ENCODE measurements around the gene AMPH.

AMPH gene

GRCh38 chr7:38504684-38505083 is 126.5 kb downstream of the AMPH start:
- Histone ChIP-seq H3K4me1 (ENCODE audit: control insufficient read depth, insufficient read depth, low read length) (no peaks in the 10 kb centered on the region), H3K4me3 (ENCODE audit: low read length in 2 of 2) (no peak overlapping the region), H3K27ac (ENCODE audit: low read length) (no peak overlapping the region), H3K9me3 (ENCODE audit: control insufficient read depth in 2 of 2, low read length in 2 of 2) (no peaks in the 10 kb centered on the region), H3K9ac (ENCODE audit: low read length in 2 of 2) (no peak overlapping the region), H3K36me3 (ENCODE audit: control insufficient read depth in 2 of 2, insufficient read depth in 2 of 2, low read length in 2 of 2) (no peaks in the 10 kb centered on the region), H3K27me3 (ENCODE audit: control insufficient read depth in 1 of 2, insufficient read depth in 2 of 2, low read length in 2 of 2) (no peaks in the 10 kb centered on the region)

GRCh38 chr7:38502848-38503247 is 128.3 kb downstream of the AMPH start:
- Histone ChIP-seq H3K36me3 (ENCODE audit: control insufficient read depth in 2 of 2, insufficient read depth in 2 of 2, low read length in 2 of 2) (no peaks in the 10 kb centered on the region), H3K27me3 (ENCODE audit: control insufficient read depth in 1 of 2, insufficient read depth in 2 of 2, low read length in 2 of 2) (no peaks in the 10 kb centered on the region), H3K4me1 (ENCODE audit: control insufficient read depth, insufficient read depth, low read length) (no peaks in the 10 kb centered on the region), H3K9me3 (ENCODE audit: control insufficient read depth in 2 of 2, low read length in 2 of 2) (peaks cover 0 to under 1% of the 10 kb centered on the region in 2 donors), H3K27ac (ENCODE audit: low read length) (no peak overlapping the region), H3K4me3 (ENCODE audit: low read length in 2 of 2) (no peak overlapping the region), H3K9ac (ENCODE audit: low read length in 2 of 2) (no peak overlapping the region)

GRCh38 chr7:38502289-38502688 is 128.9 kb downstream of the AMPH start:
- H3K27ac ChIP-seq (ENCODE audit: low read length), result no peak overlapping the region
- no peak overlapping the region for H3K4me3 ChIP-seq (ENCODE audit: low read length in 2 of 2)
- H3K9ac ChIP-seq (ENCODE audit: low read length in 2 of 2), result no peak overlapping the region
- no peaks in the 10 kb centered on the region for H3K4me1 ChIP-seq (ENCODE audit: control insufficient read depth, insufficient read depth, low read length)
- H3K9me3 ChIP-seq (ENCODE audit: control insufficient read depth in 2 of 2, low read length in 2 of 2), result peaks cover 0 to 2% of the 10 kb centered on the region in 2 donors
- no peaks in the 10 kb centered on the region for H3K36me3 ChIP-seq (ENCODE audit: control insufficient read depth in 2 of 2, insufficient read depth in 2 of 2, low read length in 2 of 2)
- no peaks in the 10 kb centered on the region for H3K27me3 ChIP-seq (ENCODE audit: control insufficient read depth in 1 of 2, insufficient read depth in 2 of 2, low read length in 2 of 2)

GRCh38 chr7:38492010-38492409 is 139.2 kb downstream of the AMPH start:
- Histone ChIP-seq H3K36me3 (ENCODE audit: control insufficient read depth in 2 of 2, insufficient read depth in 2 of 2, low read length in 2 of 2) (no peaks in the 10 kb centered on the region), H3K9ac (ENCODE audit: low read length in 2 of 2) (no peak overlapping the region), H3K4me1 (ENCODE audit: control insufficient read depth, insufficient read depth, low read length) (no peaks in the 10 kb centered on the region), H3K4me3 (ENCODE audit: low read length in 2 of 2) (no peak overlapping the region), H3K9me3 (ENCODE audit: control insufficient read depth in 2 of 2, low read length in 2 of 2) (no peaks in the 10 kb centered on the region), H3K27me3 (ENCODE audit: control insufficient read depth in 1 of 2, insufficient read depth in 2 of 2, low read length in 2 of 2) (no peaks in the 10 kb centered on the region), H3K27ac (ENCODE audit: low read length) (no peak overlapping the region)

- Histone ChIP-seq H3K27ac (ENCODE audit: low read length) (no peak overlapping the region), H3K4me1 (ENCODE audit: control insufficient read depth, insufficient read depth, low read length) (no peaks in the 10 kb centered on the region), H3K9me3 (ENCODE audit: control insufficient read depth in 2 of 2, low read length in 2 of 2) (peaks cover 7 to 9% of the 10 kb centered on the region in 2 donors), H3K36me3 (ENCODE audit: control insufficient read depth in 2 of 2, insufficient read depth in 2 of 2, low read length in 2 of 2) (no peaks in the 10 kb centered on the region), H3K9ac (ENCODE audit: low read length in 2 of 2) (no peak overlapping the region), H3K27me3 (ENCODE audit: control insufficient read depth in 1 of 2, insufficient read depth in 2 of 2, low read length in 2 of 2) (no peaks in the 10 kb centered on the region), H3K4me3 (ENCODE audit: low read length in 2 of 2) (no peak overlapping the region)
Measured at GRCh38 chr7:38482521-38482920, 148.7 kb downstream of the AMPH start.

- no peaks in the 10 kb centered on the region for H3K27me3 ChIP-seq (ENCODE audit: control insufficient read depth in 1 of 2, insufficient read depth in 2 of 2, low read length in 2 of 2)
- no peak overlapping the region for H3K4me3 ChIP-seq (ENCODE audit: low read length in 2 of 2)
- H3K4me1 ChIP-seq (ENCODE audit: control insufficient read depth, insufficient read depth, low read length), result no peaks in the 10 kb centered on the region
- H3K9ac ChIP-seq (ENCODE audit: low read length in 2 of 2), result no peak overlapping the region
- no peak overlapping the region for H3K27ac ChIP-seq (ENCODE audit: low read length)
- peaks cover 7 to 9% of the 10 kb centered on the region in 2 donors for H3K9me3 ChIP-seq (ENCODE audit: control insufficient read depth in 2 of 2, low read length in 2 of 2)
- no peaks in the 10 kb centered on the region for H3K36me3 ChIP-seq (ENCODE audit: control insufficient read depth in 2 of 2, insufficient read depth in 2 of 2, low read length in 2 of 2)
Measured at GRCh38 chr7:38481401-38481800, 149.8 kb downstream of the AMPH start.

GRCh38 chr7:38478404-38478803 is 152.8 kb downstream of the AMPH start:
- Histone ChIP-seq H3K9me3 (ENCODE audit: control insufficient read depth in 2 of 2, low read length in 2 of 2) (peaks cover 4 to 5% of the 10 kb centered on the region in 2 donors), H3K36me3 (ENCODE audit: control insufficient read depth in 2 of 2, insufficient read depth in 2 of 2, low read length in 2 of 2) (no peaks in the 10 kb centered on the region), H3K4me1 (ENCODE audit: control insufficient read depth, insufficient read depth, low read length) (no peaks in the 10 kb centered on the region), H3K9ac (ENCODE audit: low read length in 2 of 2) (no peak overlapping the region), H3K4me3 (ENCODE audit: low read length in 2 of 2) (no peak overlapping the region), H3K27me3 (ENCODE audit: control insufficient read depth in 1 of 2, insufficient read depth in 2 of 2, low read length in 2 of 2) (no peaks in the 10 kb centered on the region), H3K27ac (ENCODE audit: low read length) (no peak overlapping the region)

- Histone ChIP-seq H3K4me3 (ENCODE audit: low read length in 2 of 2) (no peak overlapping the region), H3K4me1 (ENCODE audit: control insufficient read depth, insufficient read depth, low read length) (no peaks in the 10 kb centered on the region), H3K36me3 (ENCODE audit: control insufficient read depth in 2 of 2, insufficient read depth in 2 of 2, low read length in 2 of 2) (no peaks in the 10 kb centered on the region), H3K9ac (ENCODE audit: low read length in 2 of 2) (no peak overlapping the region), H3K27me3 (ENCODE audit: control insufficient read depth in 1 of 2, insufficient read depth in 2 of 2, low read length in 2 of 2) (no peaks in the 10 kb centered on the region), H3K9me3 (ENCODE audit: control insufficient read depth in 2 of 2, low read length in 2 of 2) (no peaks in the 10 kb centered on the region), H3K27ac (ENCODE audit: low read length) (no peak overlapping the region)
Measured at GRCh38 chr7:38477333-38477732, 153.8 kb downstream of the AMPH start.

GRCh38 chr7:38476764-38477163 is 154.4 kb downstream of the AMPH start:
- Histone ChIP-seq H3K36me3 (ENCODE audit: control insufficient read depth in 2 of 2, insufficient read depth in 2 of 2, low read length in 2 of 2) (no peaks in the 10 kb centered on the region), H3K4me1 (ENCODE audit: control insufficient read depth, insufficient read depth, low read length) (no peaks in the 10 kb centered on the region)

GRCh38 chr7:38465956-38466355 is 165.2 kb downstream of the AMPH start:
- no peak overlapping the region for H3K27ac ChIP-seq (ENCODE audit: low read length)
- H3K36me3 ChIP-seq (ENCODE audit: control insufficient read depth in 2 of 2, insufficient read depth in 2 of 2, low read length in 2 of 2), result no peaks in the 10 kb centered on the region
- H3K9ac ChIP-seq (ENCODE audit: low read length in 2 of 2), result no peak overlapping the region
- no peak overlapping the region for H3K4me3 ChIP-seq (ENCODE audit: low read length in 2 of 2)
- no peaks in the 10 kb centered on the region for H3K27me3 ChIP-seq (ENCODE audit: control insufficient read depth in 1 of 2, insufficient read depth in 2 of 2, low read length in 2 of 2)
- H3K9me3 ChIP-seq (ENCODE audit: control insufficient read depth in 2 of 2, low read length in 2 of 2), result no peaks in the 10 kb centered on the region
- no peaks in the 10 kb centered on the region for H3K4me1 ChIP-seq (ENCODE audit: control insufficient read depth, insufficient read depth, low read length)

More at GRCh38 chr7:38476764-38477163, 154.4 kb downstream of the AMPH start:
- no peak overlapping the region for H3K9ac ChIP-seq (ENCODE audit: low read length in 2 of 2)
- H3K27ac ChIP-seq (ENCODE audit: low read length), result no peak overlapping the region
- H3K9me3 ChIP-seq (ENCODE audit: control insufficient read depth in 2 of 2, low read length in 2 of 2), result no peaks in the 10 kb centered on the region
- H3K4me3 ChIP-seq (ENCODE audit: low read length in 2 of 2), result no peak overlapping the region
- no peaks in the 10 kb centered on the region for H3K27me3 ChIP-seq (ENCODE audit: control insufficient read depth in 1 of 2, insufficient read depth in 2 of 2, low read length in 2 of 2)

- no peaks in the 10 kb centered on the region for H3K27me3 ChIP-seq (ENCODE audit: control insufficient read depth in 1 of 2, insufficient read depth in 2 of 2, low read length in 2 of 2)
Measured at GRCh38 chr7:38463277-38464225, 167.6 kb downstream of the AMPH start.

More at GRCh38 chr7:38463277-38464225, 167.6 kb downstream of the AMPH start:
- Histone ChIP-seq H3K9ac (ENCODE audit: low read length in 2 of 2) (no peak overlapping the region), H3K9me3 (ENCODE audit: control insufficient read depth in 2 of 2, low read length in 2 of 2) (no peaks in the 10 kb centered on the region), H3K4me1 (ENCODE audit: control insufficient read depth, insufficient read depth, low read length) (no peaks in the 10 kb centered on the region), H3K27ac (ENCODE audit: low read length) (no peak overlapping the region), H3K36me3 (ENCODE audit: control insufficient read depth in 2 of 2, insufficient read depth in 2 of 2, low read length in 2 of 2) (no peaks in the 10 kb centered on the region), H3K4me3 (ENCODE audit: low read length in 2 of 2) (no peak overlapping the region)
